GM12891 (cell line): ENCODE results near the gene RHOT1.

Experiments used
- PAX5 ChIP-seq: IDR thresholded peaks from 2 replicates; pipeline ENCODE4 v1.6.1; 2011; ENCODE audit warnings: low read length, moderate library complexity, mild to moderate bottlenecking; ENCODE audit not compliant: insufficient read depth, severe bottlenecking
- POLR2A ChIP-seq: IDR thresholded peaks from 2 replicates; pipeline ENCODE4 v1.6.1; 2011; ENCODE audit warnings: low read depth, low read length, control low read depth
- POLR2AphosphoS5 ChIP-seq: IDR thresholded peaks from 2 replicates; pipeline ENCODE4 v1.6.1; 2011; ENCODE audit warnings: low read depth, low read length, control low read depth
- SPI1 ChIP-seq: IDR thresholded peaks from 2 replicates; pipeline ENCODE4 v1.6.1; 2011; ENCODE audit warnings: low read depth, low read length, control low read depth
- TAF1 ChIP-seq: IDR thresholded peaks from 2 replicates; pipeline ENCODE4 v1.6.1; 2011; ENCODE audit warnings: low read depth, low read length, control low read depth

DNA sequence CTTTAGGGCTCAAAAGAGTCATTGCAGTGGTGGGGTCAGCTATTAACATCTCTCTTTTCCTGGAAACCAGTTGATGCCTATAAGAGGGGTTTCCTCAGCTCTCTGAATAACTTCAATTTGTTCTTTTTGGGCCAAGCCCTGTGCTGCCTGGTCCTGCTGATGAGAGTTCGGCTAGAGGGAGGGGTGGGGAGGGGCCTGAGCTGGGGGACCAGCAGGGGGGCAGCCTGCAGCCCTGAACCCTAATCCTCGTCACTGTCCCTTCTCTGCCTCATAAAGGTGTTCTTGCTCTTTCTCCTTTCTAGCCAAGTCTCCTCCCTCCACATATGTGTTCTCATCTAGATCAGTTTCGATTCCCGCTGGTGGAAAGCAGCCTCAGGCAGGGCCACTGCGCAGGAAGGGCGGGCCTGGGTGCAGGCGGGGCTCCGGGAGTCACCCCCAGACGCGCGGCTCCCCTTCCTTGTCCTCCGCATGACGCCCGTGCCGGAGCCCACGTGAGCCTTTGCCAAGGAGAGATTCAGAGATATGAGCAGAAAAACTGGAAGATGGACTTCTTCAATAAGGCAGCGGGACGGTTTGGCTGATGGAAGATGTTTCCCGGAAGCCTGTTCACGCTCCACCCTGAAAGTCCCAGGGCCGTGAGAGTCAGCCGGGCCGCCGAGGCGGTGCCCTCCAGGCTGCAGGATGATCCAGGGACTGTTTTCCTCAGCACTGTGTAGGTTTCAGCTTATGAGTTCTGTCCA is 15.0 kb upstream of the RHOT1 start:
- TF ChIP-seq TAF1 (peak; percentile 52), POLR2A (peak; percentile 38; the same call in 1 of the 2 replicates), POLR2AphosphoS5 (0 out of 2 replicates have a peak, but pooled peaks have one; percentile 42), SPI1 (no peak), PAX5 (no peak)
